HL-60 (cell line): ENCODE data around the gene HOXD12.

Source experiments
- DNase-seq, 2 experiments: peaks; one replicate each; pipeline ENCODE4 v3.0.0-alpha.2; 2010 to 2020; ENCODE audit warnings: low read depth in 1 of 2, low spot score in 1 of 2
- H3K27ac ChIP-seq: fragments of 250-450 bp; sonication (Bioruptor Pico); replicated peaks from 2 replicates; pipeline ENCODE4 v1.5.1; 2020; ENCODE audit warnings: mild to moderate bottlenecking, moderate library complexity
- H3K27me3 ChIP-seq: fragments of 250-450 bp; sonication (Bioruptor Pico); 2 replicates; pipeline ENCODE4 v1.5.1; 2021; ENCODE audit warnings: mild to moderate bottlenecking, moderate library complexity; ENCODE audit not compliant: insufficient read depth, poor library complexity, severe bottlenecking
- H3K4me3 ChIP-seq: replicated peaks from 2 replicates; pipeline ENCODE4 v1.5.1; 2011; ENCODE audit warnings: mild to moderate bottlenecking, control low read depth, low read length; ENCODE audit not compliant: insufficient read depth
- GABPA ChIP-seq: IDR thresholded peaks from 2 replicates; pipeline ENCODE4 v1.6.1; 2012; ENCODE audit warnings: low read depth
- POLR2AphosphoS5 ChIP-seq: IDR thresholded peaks from 2 replicates; pipeline ENCODE4 v1.6.1; 2012; ENCODE audit warnings: low read depth
- REST ChIP-seq: IDR thresholded peaks from 2 replicates; pipeline ENCODE4 v1.6.1; 2012; ENCODE audit warnings: low read depth; ENCODE audit not compliant: insufficient replicate concordance
- SPI1 ChIP-seq: IDR thresholded peaks from 2 replicates; pipeline ENCODE4 v1.6.1; 2012; ENCODE audit warnings: low read depth, mild to moderate bottlenecking, borderline replicate concordance
- TF ChIP-seq, protein P1 (sequence below): IDR thresholded peaks from one replicate; pipeline ENCODE4 v1.5.1; 2011; ENCODE audit warnings: low read length, control low read depth, inconsistent platforms; ENCODE audit not compliant: insufficient read depth

Gene HOXD12

GRCh38 chr2:176076063-176076462, 23.5 kb upstream of the HOXD12 start:
- H3K4me3 ChIP-seq, result no peak overlapping the region
- DNase-seq, result no peak
- H3K27ac ChIP-seq, result no peak overlapping the region
- H3K27me3 ChIP-seq, result peaks cover 77% of the 10 kb centered on the region
- no peak for TF ChIP-seq REST
- no peak for TF ChIP-seq POLR2AphosphoS5
- TF ChIP-seq, protein P1, sequence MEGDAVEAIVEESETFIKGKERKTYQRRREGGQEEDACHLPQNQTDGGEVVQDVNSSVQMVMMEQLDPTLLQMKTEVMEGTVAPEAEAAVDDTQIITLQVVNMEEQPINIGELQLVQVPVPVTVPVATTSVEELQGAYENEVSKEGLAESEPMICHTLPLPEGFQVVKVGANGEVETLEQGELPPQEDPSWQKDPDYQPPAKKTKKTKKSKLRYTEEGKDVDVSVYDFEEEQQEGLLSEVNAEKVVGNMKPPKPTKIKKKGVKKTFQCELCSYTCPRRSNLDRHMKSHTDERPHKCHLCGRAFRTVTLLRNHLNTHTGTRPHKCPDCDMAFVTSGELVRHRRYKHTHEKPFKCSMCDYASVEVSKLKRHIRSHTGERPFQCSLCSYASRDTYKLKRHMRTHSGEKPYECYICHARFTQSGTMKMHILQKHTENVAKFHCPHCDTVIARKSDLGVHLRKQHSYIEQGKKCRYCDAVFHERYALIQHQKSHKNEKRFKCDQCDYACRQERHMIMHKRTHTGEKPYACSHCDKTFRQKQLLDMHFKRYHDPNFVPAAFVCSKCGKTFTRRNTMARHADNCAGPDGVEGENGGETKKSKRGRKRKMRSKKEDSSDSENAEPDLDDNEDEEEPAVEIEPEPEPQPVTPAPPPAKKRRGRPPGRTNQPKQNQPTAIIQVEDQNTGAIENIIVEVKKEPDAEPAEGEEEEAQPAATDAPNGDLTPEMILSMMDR, result no peak
- no peak for TF ChIP-seq GABPA
- no peak for TF ChIP-seq SPI1

GRCh38 chr2:176076796-176077195, 22.8 kb upstream of the HOXD12 start:
- peaks cover 78% of the 10 kb centered on the region for H3K27me3 ChIP-seq
- no peak overlapping the region for H3K4me3 ChIP-seq
- TF ChIP-seq SPI1 (no peak), POLR2AphosphoS5 (no peak), GABPA (no peak), REST (no peak)
- TF ChIP-seq, protein P1, result no peak
- no peak overlapping the region for H3K27ac ChIP-seq
- no peak for DNase-seq

DNA sequence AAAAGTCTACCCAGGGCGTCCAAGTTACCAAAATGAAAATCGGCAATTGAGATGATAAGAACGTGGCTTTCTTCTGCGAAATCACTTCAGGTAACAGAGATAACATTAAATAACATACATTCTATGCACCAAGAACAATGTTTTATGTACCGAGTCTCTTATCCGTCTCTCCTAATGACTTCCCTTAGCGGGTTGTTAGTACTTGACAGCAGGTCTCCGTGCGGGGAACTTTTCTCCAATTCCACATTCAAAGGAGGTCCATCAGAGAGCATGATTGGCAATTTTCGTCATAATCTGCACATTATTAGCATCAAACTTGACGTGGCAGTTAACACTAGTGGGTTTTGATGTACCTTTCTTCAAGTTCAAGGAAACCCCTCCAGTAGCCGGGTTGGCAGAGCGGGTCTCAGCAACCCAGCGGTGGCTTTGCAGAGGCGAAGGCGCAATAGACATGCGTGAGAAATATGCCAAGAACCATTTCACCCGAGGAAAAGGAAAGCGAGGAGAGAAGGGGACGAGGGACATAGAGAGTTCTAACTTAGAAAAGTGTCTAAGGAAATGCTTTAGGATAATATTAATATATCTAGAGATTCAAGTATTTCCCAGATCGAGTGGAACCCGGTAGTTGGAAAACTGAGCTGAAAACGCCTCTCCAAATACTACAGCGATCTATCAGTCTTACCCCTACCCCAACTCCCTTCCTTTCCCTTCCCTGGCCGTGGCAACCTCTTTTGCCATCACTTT, 20.9 kb upstream of the HOXD12 start:
- Histone ChIP-seq H3K4me3 (no peak overlapping the region), H3K27ac (no peak overlapping the region), H3K27me3 (peaks cover 81% of the 10 kb centered on the region)
- DNase-seq, result no peak
- TF ChIP-seq SPI1, result no peak
- TF ChIP-seq POLR2AphosphoS5, result no peak
- no peak for TF ChIP-seq GABPA
- TF ChIP-seq, protein P1, result no peak
- TF ChIP-seq REST, result no peak
